GM21381 (cell line): ENCODE data around the gene ELP5.

Source experiments
- ATAC-seq: cut with Tn5 transposase; IDR thresholded peaks from one replicate; pipeline ENCODE4 v1.9.1; 2021; ENCODE audit warnings: mild to moderate bottlenecking, moderate library complexity; ENCODE audit not compliant: unreplicated experiment

Gene ELP5

DNA sequence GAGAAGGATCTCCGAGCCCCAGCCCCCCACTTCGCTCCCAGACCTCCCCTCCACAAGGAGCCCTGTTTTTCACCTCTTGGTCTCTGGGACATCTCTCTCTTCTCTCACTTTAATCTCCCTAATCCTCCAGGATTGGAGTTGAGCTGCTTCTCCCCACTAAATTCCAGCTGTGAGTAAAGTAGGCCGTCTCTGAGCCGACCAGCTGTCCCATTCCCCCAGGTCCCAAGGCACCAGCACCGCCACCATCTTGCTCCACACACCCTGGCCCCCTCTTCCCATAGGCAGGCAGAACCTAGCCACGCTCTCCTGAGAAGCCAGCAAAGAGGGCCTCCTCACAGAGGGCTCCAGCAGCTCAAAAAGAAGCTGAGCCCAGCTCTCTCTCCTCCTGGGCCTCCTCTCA lies 33.3 kb upstream of the ELP5 start:
- no peak for ATAC-seq

GRCh38 chr17:7219229-7219811 lies 32.7 kb upstream of the ELP5 start:
- ATAC-seq, result no peak

- ATAC-seq, result peak; percentile 51
Observed at GRCh38 chr17:7219812-7220592, 32.0 kb upstream of the ELP5 start, which contains the start of the genes ACADVL and DLG4. Gene ACADVL, plus strand, starts transcription at chr17:7219938. Its CDS starts 47 bp downstream, at chr17:7219985. Gene DLG4, minus strand, starts transcription at chr17:7219836.

- ATAC-seq, result no peak
Observed at GRCh38 chr17:7220593-7221277, 31.3 kb upstream of the ELP5 start.

GRCh38 chr17:7221278-7222092 lies 30.5 kb upstream of the ELP5 start:
- no peak for ATAC-seq

DNA sequence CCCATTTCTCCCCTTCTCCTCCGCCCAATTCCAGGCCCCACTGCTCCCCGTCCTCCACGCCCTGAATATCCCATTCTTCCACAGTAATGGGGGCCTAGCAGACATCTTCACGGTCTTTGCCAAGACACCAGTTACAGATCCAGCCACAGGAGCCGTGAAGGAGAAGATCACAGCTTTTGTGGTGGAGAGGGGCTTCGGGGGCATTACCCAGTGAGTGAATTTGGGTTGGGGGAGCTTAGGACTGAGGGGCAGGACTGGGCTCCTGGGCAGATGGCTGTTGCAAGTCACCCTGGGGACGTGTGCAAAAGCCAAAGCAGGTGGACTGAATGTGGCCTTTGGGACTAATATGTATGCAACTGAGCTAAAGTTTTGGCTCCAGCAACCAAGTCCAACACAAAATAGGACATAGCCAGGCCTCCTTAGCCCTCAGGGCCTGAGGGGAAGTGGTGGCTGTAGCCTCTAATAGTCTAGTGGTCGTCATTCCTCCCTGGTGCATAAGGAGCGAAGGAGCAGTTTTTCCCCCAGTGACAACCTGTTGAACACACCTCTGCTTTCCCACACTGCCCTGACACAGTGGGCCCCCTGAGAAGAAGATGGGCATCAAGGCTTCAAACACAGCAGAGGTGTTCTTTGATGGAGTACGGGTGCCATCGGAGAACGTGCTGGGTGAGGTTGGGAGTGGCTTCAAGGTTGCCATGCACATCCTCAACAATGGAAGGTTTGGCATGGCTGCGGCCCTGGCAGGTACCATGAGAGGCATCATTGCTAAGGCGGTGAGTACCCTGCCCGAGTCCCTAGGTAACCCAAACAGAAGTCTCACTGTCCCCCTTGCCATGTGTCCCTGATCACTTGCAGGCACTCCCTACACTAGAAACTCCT lies 29.7 kb upstream of the ELP5 start:
- ATAC-seq, result no peak

GRCh38 chr17:7222972-7223292 lies 29.1 kb upstream of the ELP5 start:
- no peak for ATAC-seq

- no peak for ATAC-seq
Observed at GRCh38 chr17:7223375-7223774, 28.6 kb upstream of the ELP5 start.

GRCh38 chr17:7224110-7224509 lies 27.9 kb upstream of the ELP5 start:
- no peak for ATAC-seq

- ATAC-seq, result no peak
Observed at GRCh38 chr17:7224661-7225111, 27.3 kb upstream of the ELP5 start.

- ATAC-seq, result no peak
Observed at GRCh38 chr17:7225711-7226331, 26.2 kb upstream of the ELP5 start.

- ATAC-seq, result no peak
Observed at GRCh38 chr17:7226721-7227710, 25.0 kb upstream of the ELP5 start.

DNA sequence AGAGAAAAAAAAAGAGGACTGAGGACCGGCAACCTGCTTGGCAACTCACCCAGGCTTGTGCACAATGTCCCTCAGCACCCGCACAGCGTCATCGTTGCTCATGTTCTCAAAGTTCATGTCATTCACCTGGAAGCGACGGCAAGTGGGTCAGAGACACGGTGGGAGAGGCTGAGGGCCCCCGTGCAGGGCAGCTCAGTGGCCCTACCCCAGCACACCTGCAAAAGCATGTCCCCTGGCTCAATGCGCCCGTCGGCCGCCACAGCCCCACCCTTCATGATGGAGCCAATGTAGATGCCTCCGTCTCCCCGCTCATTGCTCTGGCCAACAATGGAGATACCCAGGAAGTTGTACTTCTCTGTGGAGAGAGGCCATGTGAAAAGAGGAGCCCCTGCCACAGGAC lies 23.1 kb upstream of the ELP5 start:
- ATAC-seq, result no peak

GRCh38 chr17:7229504-7229903 lies 22.5 kb upstream of the ELP5 start:
- no peak for ATAC-seq

- ATAC-seq, result no peak
Observed at GRCh38 chr17:7232114-7232513, 19.9 kb upstream of the ELP5 start.

GRCh38 chr17:7233701-7234082 lies 18.3 kb upstream of the ELP5 start:
- no peak for ATAC-seq

DNA sequence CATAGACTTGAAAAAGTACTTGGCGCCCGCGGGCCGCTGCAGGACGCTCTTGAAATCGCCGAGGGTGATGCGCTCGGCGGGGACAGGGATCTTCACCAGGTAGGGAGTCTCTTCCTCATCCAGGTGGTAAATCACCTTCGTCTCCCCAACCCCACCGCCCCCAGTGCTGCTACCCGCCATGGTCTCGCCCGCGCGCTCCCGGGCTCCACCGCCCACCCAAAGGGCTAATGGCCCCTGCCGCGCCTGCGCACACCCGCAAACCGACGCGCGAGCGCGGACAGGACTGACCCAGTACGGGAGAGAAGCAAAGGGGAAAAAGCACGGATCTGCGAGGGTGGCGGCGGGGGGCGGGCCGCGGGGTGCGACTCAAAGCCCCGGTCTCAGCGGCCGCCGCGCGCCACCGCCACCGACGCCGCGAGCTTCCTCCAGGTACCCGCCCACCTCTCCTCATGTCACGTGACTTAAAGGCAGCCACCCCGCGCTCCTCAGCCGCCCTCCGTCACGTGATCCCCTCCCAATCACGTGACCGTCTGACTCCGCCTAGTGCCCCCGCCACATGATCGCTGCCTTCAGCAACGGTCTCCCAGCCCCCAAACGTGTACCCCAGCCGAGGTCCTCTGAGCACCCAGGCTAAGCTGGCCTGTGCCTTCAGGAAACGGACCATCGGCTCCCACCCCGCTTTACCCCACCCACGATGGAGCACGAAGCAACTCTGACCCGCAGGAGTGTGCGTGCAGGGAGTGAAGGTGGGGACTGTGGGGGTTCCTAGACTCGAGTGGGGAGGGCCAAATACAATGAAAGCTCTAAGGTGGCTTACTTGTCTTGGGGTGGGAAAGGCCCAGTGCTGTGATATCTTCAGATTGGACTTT lies 17.7 kb upstream of the ELP5 start, which contains the start of gene DVL2:
Gene DVL2, minus strand, starts transcription at position 435 of the 869 bp plus-strand sequence. Its CDS starts 255 bp downstream, at position 180.
- peak; percentile 63 for ATAC-seq
